NCI-H345 (cell line): ENCODE measurements around the gene GLS2.

ENCODE experiments used
- DNase-seq: peaks from one replicate; lab custom pipeline; 2025; lab: John Stamatoyannopoulos, UW

Gene GLS2

DNA sequence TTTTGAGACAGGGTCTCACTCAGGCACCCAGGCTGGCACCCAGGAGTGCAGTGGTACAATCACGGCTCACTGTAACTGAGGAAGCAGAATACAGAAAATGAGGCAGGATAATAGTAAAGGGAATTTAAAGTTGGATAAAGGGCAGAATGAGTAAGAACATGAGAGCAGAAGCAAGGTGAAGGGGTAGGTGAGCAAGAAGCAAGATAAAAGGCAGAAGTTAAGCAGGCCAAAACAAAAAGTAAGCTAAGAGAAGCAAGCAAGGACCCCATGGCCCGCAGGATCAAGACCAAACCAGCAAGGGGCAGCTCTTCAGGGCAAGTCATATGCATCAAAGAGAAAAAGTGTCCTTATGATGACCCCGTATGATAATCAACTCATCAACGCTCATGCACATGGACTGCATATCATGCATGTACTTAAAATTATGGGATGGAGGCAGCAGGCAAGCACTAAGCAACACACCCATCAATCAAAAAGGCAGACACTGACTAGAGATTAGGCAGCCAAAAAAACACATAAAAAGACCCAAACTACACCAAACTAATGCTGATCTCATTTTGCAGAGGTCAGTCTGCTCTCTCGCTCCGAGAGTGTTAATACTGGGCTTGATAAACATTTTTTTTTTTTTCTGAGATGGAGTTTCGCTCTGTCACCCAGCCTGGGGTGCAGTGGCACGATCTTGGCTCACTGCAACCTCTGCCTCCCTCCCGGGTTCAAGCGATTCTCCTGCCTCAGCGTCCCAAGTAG lies 50.4 kb downstream of the GLS2 start:
- DNase-seq: no peak

DNA sequence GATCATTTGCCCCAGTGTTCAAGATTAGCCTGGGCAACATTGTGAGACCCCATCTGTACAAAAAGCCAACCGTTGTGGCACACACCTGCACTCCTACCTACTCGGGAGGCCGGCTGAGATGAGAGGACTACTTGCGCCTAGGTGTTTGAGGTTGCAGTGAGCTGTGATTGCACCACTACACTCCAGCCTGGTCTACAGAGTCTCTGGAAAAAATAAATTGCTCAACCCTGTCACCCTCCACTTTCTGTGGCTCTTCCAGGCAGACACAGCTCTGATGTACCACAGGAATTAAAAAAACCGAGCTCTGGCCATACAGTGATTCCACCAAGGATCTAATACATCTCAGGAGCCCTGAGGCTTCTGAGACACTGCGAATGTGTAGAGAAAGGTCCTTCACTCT lies 53.1 kb downstream of the GLS2 start:
- DNase-seq: no peak

DNA sequence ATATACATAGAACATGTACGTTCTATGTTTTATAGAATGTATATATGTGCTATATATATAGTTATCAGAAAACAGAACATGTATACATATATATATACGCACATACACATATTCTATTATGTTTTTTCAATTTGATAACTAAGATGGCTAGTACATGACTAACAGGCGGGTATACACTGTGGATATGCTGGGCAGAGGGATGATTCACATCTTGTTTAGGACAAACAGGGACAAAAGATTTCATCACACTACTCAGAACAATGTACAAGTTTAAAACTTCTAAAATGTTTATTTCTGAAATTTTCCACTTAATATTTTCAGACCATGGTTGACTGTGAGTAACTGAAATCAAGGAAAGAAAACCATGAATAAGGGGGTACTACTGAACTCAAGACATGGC lies 56.1 kb downstream of the GLS2 start:
- DNase-seq: no peak

DNA sequence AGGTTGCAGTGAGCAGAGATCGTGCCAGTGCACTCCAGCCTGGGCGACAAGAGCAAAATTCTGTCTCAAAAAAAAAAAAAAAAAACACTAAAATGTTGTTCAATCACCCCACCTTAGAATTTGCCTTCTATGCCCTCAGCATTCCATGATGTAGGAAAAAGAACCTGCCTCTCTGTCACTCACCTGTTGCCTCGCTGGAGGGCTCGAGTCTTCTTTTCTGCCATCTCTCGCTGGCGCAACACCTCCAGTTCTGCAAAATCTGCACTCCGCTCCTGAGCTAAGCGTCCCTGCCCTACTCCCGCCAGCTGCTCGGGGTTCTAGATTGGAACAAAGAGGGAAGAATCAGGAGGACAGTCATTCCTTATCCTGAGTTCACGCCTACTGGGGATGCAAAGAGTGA lies 56.7 kb downstream of the GLS2 start:
- DNase-seq: no peak

DNA sequence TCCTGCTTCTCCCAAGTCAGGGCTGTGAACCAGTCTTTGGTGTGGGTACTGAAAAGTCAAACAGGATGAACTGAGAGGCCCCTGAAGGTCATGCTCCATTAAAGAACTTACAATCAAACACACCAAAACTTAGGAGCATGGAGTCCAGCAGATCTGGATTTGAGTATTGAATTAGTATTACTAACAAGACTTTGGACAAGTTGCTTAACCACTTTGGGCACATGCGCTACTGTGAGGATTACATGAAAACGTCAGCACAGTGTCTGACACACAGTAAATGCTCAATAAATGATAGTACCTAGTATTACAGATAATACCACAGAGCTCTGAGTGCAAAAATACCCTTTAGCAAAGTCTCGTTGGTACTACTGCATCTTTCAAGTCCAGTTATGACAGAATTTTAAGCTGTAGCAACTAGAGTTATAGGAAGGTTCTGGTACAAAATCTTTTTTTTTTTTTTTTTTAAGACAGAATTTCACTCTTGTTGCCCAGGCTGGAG lies 62.0 kb downstream of the GLS2 start:
- no peak for DNase-seq

DNA sequence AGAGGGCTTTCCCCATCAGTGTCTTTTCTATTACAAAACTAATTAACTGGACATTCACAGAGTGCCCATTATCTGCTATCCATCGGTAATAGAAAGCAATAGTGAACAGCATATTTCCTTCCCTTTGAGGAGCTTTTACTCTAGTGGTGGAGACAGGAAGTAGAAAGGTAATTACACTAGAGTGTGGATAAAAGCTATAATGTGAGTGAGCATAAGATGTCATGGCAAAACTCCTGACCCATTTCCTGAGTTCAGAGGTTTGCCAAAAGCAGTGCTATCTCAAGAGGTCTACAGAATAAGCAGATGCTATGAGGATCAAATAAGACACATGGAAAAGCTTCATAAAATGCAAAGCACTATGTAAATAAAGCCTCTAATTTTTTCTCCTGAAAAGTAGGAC lies 62.8 kb downstream of the GLS2 start:
- no peak for DNase-seq
